Activated CD4-positive, alpha-beta memory T cell treated with anti-CD3 and anti-CD28 coated beads for 36 hours (primary cell): ENCODE data around the gene ARHGEF10L. TPM values are rescaled to one million over a fixed set of nuclear protein-coding genes. Genes with fewer than 3 reads are reported as not detected.
"Not testable (repeated sequence)": the region's sequence is repeated elsewhere in the genome, so short reads cannot be mapped to it uniquely, and the experiment has no call there.

Experiments
- CTCF ChIA-PET: fragments of 350-600 bp; sonication (Branson Sonifier 250); formaldehyde crosslinking; loops from one replicate; lab custom pipeline; 2021; ENCODE audit warnings: antibody characterized with exemption, inconsistent platforms; lab: Charles Lee
- POLR2A ChIA-PET: fragments of 350-600 bp; sonication (Branson Sonifier 250); formaldehyde crosslinking; loops from one replicate; lab custom pipeline; 2021; ENCODE audit warnings: antibody characterized with exemption; lab: Charles Lee
- DNase-seq: peaks from one replicate; pipeline ENCODE4 v3.0.0-alpha.2; 2020
- H3K27ac Mint-ChIP-seq: one replicate; pipeline ENCODE4 v1.8.0; 2021; ENCODE audit warnings: mixed read lengths
- H3K27me3 Mint-ChIP-seq: one replicate; pipeline ENCODE4 v1.8.0; 2021; ENCODE audit warnings: mixed read lengths
- H3K36me3 Mint-ChIP-seq: one replicate; pipeline ENCODE4 v1.8.0; 2021; ENCODE audit warnings: mixed read lengths
- H3K4me1 Mint-ChIP-seq: one replicate; pipeline ENCODE4 v1.8.0; 2021; ENCODE audit warnings: low read depth, mixed read lengths
- H3K4me3 Mint-ChIP-seq: one replicate; pipeline ENCODE4 v1.8.0; 2021; ENCODE audit warnings: mild to moderate bottlenecking, mixed read lengths
- H3K9me3 Mint-ChIP-seq: one replicate; pipeline ENCODE4 v1.8.0; 2021; ENCODE audit warnings: mixed read lengths
- intact Hi-C: fragments of 100-400 bp; cut with micrococcal nuclease; formaldehyde crosslinking; loops from one replicate; pipeline ENCODE4 v1.15.1; 2023
- total RNA-seq, 2 experiments: library from RNA; stranded (reverse); gene quantifications; one replicate each; pipeline ENCODE4 v1.2.3, GENCODE V29; 2021

The ARHGEF10L gene
- total RNA-seq, 2 experiments from 2014 or later, result not detected

DNA sequence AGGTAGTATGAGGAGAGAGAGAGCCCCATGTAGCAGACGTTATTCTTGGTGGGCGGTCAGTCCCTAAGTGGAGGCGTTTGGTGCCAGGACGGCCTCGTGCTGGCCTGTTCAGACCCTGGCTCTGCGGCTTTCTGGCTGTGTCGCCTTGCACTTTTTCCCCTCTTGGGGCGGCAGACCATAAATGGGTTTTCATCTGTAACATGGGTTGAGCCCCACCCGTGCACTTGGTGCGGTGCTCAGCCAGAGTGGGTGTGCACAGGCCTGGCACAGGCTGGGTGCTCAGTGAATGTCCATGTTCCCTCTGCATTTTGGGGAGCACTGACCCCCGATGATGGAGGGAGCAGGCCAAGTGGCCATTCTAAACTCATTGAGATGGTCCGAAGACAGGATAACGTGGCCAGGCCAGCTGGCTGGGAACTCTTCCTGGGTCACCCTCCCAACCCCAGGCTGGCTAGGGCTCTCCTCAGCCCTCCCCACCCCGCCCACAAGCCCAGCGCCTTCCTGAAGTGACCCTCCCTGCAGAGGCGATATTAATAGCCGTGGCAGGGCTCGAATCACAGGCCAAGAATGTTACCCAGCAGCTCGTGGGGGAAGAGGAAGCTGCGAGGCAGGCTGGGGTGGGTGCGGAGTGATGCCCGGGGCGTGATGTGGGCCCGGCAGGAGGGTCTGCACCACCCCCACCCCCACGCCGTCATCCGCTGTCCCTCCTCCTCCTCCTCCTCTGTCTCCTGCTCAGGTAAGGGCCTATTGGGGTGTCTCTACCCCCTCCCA lies 78.5 kb downstream of the ARHGEF10L start:
- no peaks in the 10 kb centered on the region for H3K4me1 Mint-ChIP-seq
- H3K9me3 Mint-ChIP-seq, result no peaks in the 10 kb centered on the region
- CTCF ChIA-PET, result interaction anchor here (1.5 kb wide), 1 partner anchor 43 kb away, joined by 3 read pairs; no protein-coding TSS in a partner anchor
- no peaks in the 10 kb centered on the region for H3K36me3 Mint-ChIP-seq
- intact Hi-C loops, result no loop called here
- POLR2A ChIA-PET, result no interaction called here
- no peak overlapping the region for H3K4me3 Mint-ChIP-seq
- no peak for DNase-seq
- H3K27me3 Mint-ChIP-seq, result peaks cover 14% of the 10 kb centered on the region
- no peak overlapping the region for H3K27ac Mint-ChIP-seq

DNA sequence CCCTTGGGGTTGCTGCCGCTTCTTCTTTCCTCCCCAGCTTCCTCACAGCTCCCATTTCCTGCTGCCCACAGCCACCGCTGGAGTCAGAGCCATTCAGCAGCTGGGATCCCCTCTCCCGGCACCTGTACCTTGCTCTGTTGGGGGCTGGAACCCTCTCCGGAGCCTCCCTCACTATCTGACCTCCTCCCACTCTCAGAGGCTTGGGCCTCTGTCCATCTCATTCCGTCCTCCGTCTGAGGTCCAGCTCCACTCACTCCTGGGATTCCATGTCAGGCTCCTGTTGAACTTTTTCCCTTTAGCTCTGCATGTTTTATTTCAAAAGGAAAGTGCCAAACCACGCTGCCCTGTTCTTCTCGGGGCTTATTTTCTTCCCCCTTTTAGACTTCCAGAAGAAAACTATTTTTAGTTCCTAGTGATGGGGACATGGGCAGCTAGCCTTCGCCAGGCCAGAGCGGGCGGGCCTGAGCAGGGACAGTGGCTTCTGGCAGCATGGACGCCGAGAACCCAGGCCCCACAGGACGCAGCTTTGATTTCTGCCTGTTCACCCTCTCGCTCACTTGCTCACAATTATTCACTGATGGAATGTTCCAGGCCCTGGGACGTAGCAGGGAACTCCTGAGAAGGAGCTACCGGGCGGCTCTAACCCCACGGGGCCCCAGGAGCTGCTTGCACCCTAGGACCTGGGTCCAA lies 79.2 kb downstream of the ARHGEF10L start:
- H3K36me3 Mint-ChIP-seq, result no peaks in the 10 kb centered on the region
- POLR2A ChIA-PET, result no interaction called here
- H3K27ac Mint-ChIP-seq, result no peak overlapping the region
- intact Hi-C loops, result no loop called here
- no peaks in the 10 kb centered on the region for H3K4me1 Mint-ChIP-seq
- no peak overlapping the region for H3K4me3 Mint-ChIP-seq
- H3K9me3 Mint-ChIP-seq, result no peaks in the 10 kb centered on the region
- CTCF ChIA-PET, result interaction anchor here (1.5 kb wide), 1 partner anchor 43 kb away, joined by 3 read pairs; no protein-coding TSS in a partner anchor
- peaks cover 14% of the 10 kb centered on the region for H3K27me3 Mint-ChIP-seq
- DNase-seq, result no peak

GRCh38 chr1:17620448-17620847 lies 81.0 kb downstream of the ARHGEF10L start:
- Mint-ChIP-seq H3K9me3 (no peaks in the 10 kb centered on the region), H3K4me1 (no peaks in the 10 kb centered on the region), H3K27me3 (peaks cover 14% of the 10 kb centered on the region), H3K27ac (no peak overlapping the region), H3K36me3 (no peaks in the 10 kb centered on the region), H3K4me3 (no peak overlapping the region)
- CTCF ChIA-PET, result no interaction called here
- no peak for DNase-seq
- POLR2A ChIA-PET, result no interaction called here
- intact Hi-C loops, result no loop called here

GRCh38 chr1:17621691-17622090 lies 82.2 kb downstream of the ARHGEF10L start:
- intact Hi-C loops, result no loop called here
- Mint-ChIP-seq H3K36me3 (no peaks in the 10 kb centered on the region), H3K4me1 (no peaks in the 10 kb centered on the region), H3K27me3 (peaks cover 11% of the 10 kb centered on the region), H3K27ac (no peak overlapping the region), H3K9me3 (no peaks in the 10 kb centered on the region), H3K4me3 (no peak overlapping the region)
- ChIA-PET POLR2A (no interaction called here), CTCF (no interaction called here)
- no peak for DNase-seq

DNA sequence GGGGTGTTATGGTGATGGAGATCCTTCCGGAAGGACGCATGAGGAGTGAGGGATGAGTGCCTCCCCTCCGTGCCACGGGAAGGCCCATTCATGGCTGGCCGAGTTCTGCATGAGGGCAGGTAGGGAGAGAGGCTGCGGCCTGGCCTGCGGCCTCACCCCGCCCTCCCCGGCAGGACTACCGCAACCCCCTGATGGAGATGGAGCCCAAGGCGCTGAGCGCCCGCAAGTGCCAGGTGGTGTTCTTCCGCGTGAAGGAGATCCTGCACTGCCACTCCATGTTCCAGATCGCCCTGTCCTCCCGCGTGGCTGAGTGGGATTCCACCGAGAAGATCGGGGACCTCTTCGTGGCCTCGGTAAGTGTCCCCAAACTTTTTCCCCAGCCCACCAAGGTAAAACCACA lies 83.3 kb downstream of the ARHGEF10L start:
- no peak for DNase-seq
- Mint-ChIP-seq H3K4me3 (no peak overlapping the region), H3K27me3 (peaks cover 11% of the 10 kb centered on the region), H3K27ac (no peak overlapping the region), H3K36me3 (no peaks in the 10 kb centered on the region), H3K4me1 (no peaks in the 10 kb centered on the region), H3K9me3 (no peaks in the 10 kb centered on the region)
- intact Hi-C loops, result no loop called here
- ChIA-PET CTCF (no interaction called here), POLR2A (no interaction called here)

DNA sequence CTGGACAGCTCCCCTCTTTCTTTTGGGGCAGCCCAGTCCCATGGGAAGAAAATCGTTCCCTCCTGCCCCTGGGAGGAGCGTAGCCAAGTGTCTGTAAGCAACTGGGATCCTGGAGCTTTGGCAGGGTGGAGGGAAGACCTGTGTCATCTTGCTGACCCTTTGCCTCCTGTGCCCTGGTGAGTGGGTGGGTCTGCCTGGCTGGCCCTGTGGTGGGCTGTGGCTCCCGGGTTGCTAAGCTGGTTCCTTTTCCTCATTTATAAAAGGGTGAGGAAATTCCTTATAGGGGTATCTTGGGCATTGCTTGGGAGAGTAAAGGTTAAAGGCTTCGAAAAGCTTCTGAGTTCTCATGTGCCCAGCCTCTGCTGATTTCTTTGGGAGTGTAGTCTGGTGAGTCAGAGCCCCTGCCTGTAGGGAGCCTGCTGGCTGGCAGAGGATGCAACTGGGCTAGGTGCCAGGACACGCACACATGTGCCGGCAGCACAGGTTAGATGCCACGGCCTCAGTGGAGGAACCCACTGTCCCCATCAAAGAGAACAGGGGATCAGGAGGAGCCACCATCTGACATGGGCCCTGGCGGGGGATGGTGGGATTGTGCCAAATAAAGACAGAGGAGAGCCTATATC lies 85.2 kb downstream of the ARHGEF10L start:
- ChIA-PET POLR2A (no interaction called here), CTCF (no interaction called here)
- Mint-ChIP-seq H3K27me3 (peaks cover 2% of the 10 kb centered on the region), H3K36me3 (no peaks in the 10 kb centered on the region), H3K4me3 (no peak overlapping the region), H3K27ac (no peak overlapping the region), H3K9me3 (no peaks in the 10 kb centered on the region), H3K4me1 (no peaks in the 10 kb centered on the region)
- intact Hi-C loops, result no loop called here
- no peak for DNase-seq

GRCh38 chr1:17627239-17628052 lies 87.9 kb downstream of the ARHGEF10L start:
- no peaks in the 10 kb centered on the region for H3K9me3 Mint-ChIP-seq
- ChIA-PET CTCF (no interaction called here), POLR2A (no interaction called here)
- no peaks in the 10 kb centered on the region for H3K36me3 Mint-ChIP-seq
- H3K27ac Mint-ChIP-seq, result no peak overlapping the region
- no peaks in the 10 kb centered on the region for H3K27me3 Mint-ChIP-seq
- DNase-seq, result no peak
- no peaks in the 10 kb centered on the region for H3K4me1 Mint-ChIP-seq
- intact Hi-C loops, result no loop called here
- H3K4me3 Mint-ChIP-seq, result no peak overlapping the region

GRCh38 chr1:17629046-17629445 lies 89.5 kb downstream of the ARHGEF10L start:
- H3K4me3 Mint-ChIP-seq, H3K27ac Mint-ChIP-seq, CTCF ChIA-PET, H3K27me3 Mint-ChIP-seq, H3K9me3 Mint-ChIP-seq, intact Hi-C loops, H3K36me3 Mint-ChIP-seq, POLR2A ChIA-PET, H3K4me1 Mint-ChIP-seq, DNase-seq: not testable (repeated sequence)

GRCh38 chr1:17629460-17629859 lies 90.0 kb downstream of the ARHGEF10L start:
- no peaks in the 10 kb centered on the region for H3K9me3 Mint-ChIP-seq
- no peak overlapping the region for H3K27ac Mint-ChIP-seq
- DNase-seq, result no peak
- H3K36me3 Mint-ChIP-seq, result no peaks in the 10 kb centered on the region
- H3K4me1 Mint-ChIP-seq, result no peaks in the 10 kb centered on the region
- H3K27me3 Mint-ChIP-seq, result no peaks in the 10 kb centered on the region
- ChIA-PET POLR2A (no interaction called here), CTCF (no interaction called here)
- H3K4me3 Mint-ChIP-seq, result no peak overlapping the region
- intact Hi-C loops, result no loop called here

DNA sequence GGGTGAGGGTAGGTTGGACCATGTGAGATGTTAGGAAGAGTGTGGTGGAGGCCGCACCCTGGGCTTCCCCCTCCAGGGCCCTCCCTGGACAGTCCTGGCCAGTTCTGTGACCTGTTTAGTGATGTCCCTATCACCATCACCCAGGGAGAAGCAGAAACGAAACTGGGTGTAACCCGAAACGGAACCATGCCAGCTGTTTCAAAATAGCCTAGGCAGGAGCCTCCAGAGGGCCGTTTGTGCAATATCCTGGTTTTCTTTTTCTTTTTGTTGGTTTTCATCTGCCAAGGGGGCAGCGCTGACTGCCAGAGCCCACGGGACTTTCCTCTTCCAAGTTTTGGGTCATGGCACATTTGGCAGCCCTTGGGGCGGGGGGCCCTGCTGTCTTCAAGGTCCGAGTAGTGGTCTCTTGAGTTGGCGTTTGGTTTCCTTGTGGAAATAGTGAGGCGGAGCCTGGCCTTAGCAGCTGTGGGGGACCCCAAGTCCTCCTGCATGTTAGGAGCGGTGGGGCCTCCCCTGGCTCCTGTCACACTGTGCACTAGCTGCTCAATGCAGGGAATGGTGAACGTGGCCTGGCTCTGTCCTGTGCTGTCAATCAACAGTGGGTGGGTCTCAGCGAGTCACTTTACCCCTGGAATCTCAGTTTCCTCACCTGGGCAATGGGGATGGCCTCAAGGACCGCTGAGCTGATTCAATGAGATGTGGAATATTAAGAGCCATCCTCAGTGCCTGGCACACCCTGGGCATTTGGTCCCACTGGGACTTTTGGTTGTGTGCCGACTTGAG lies 90.7 kb downstream of the ARHGEF10L start:
- DNase-seq, result no peak
- ChIA-PET CTCF (no interaction called here), POLR2A (no interaction called here)
- Mint-ChIP-seq H3K4me3 (no peak overlapping the region), H3K36me3 (no peaks in the 10 kb centered on the region), H3K4me1 (no peaks in the 10 kb centered on the region), H3K9me3 (no peaks in the 10 kb centered on the region), H3K27ac (no peak overlapping the region), H3K27me3 (no peaks in the 10 kb centered on the region)
- intact Hi-C loops, result no loop called here

- H3K9me3 Mint-ChIP-seq, result no peaks in the 10 kb centered on the region
- H3K36me3 Mint-ChIP-seq, result no peaks in the 10 kb centered on the region
- H3K27ac Mint-ChIP-seq, result no peak overlapping the region
- no peaks in the 10 kb centered on the region for H3K4me1 Mint-ChIP-seq
- ChIA-PET CTCF (no interaction called here), POLR2A (no interaction called here)
- H3K4me3 Mint-ChIP-seq, result no peak overlapping the region
- no peak for DNase-seq
- intact Hi-C loops, result no loop called here
- H3K27me3 Mint-ChIP-seq, result no peaks in the 10 kb centered on the region
These were observed 91.5 kb downstream of the ARHGEF10L start for GRCh38 chr1:17630986-17631385.
